HG03066 (cell line): ENCODE results near the gene SOHLH1.

Experiments
- ATAC-seq: cut with Tn5 transposase; IDR thresholded peaks from one replicate; pipeline ENCODE4 v1.9.1; 2021; ENCODE audit warnings: low read depth; ENCODE audit not compliant: unreplicated experiment

Gene SOHLH1

GRCh38 chr9:135699440-135699839, at the start of gene SOHLH1:
Gene SOHLH1, minus strand, starts transcription at chr9:135699481. Its CDS starts 14 bp downstream, at chr9:135699467.
- ATAC-seq: no peak

GRCh38 chr9:135748676-135749075, 49.4 kb upstream of the SOHLH1 start:
- ATAC-seq: no peak

GRCh38 chr9:135747311-135747710, 48.0 kb upstream of the SOHLH1 start:
- ATAC-seq: no peak

GRCh38 chr9:135746565-135746964, 47.3 kb upstream of the SOHLH1 start:
- no peak for ATAC-seq

GRCh38 chr9:135745686-135746324, 46.5 kb upstream of the SOHLH1 start:
- no peak for ATAC-seq

GRCh38 chr9:135745189-135745588, 45.9 kb upstream of the SOHLH1 start:
- no peak for ATAC-seq

- no peak for ATAC-seq
These were observed 45.2 kb upstream of the SOHLH1 start for GRCh38 chr9:135744333-135745070.

GRCh38 chr9:135743546-135744332, 44.5 kb upstream of the SOHLH1 start:
- ATAC-seq: no peak

GRCh38 chr9:135743021-135743420, 43.7 kb upstream of the SOHLH1 start:
- no peak for ATAC-seq

GRCh38 chr9:135741276-135742219, 42.3 kb upstream of the SOHLH1 start:
- ATAC-seq: no peak

GRCh38 chr9:135739271-135740220, 40.3 kb upstream of the SOHLH1 start:
- no peak for ATAC-seq

- no peak for ATAC-seq
These were observed 38.7 kb upstream of the SOHLH1 start for GRCh38 chr9:135737840-135738521.

- no peak for ATAC-seq
These were observed 37.9 kb upstream of the SOHLH1 start for GRCh38 chr9:135736979-135737839.

- ATAC-seq: no peak
These were observed 37.1 kb upstream of the SOHLH1 start for GRCh38 chr9:135736272-135736978.

GRCh38 chr9:135734616-135735144, 35.4 kb upstream of the SOHLH1 start:
- no peak for ATAC-seq

GRCh38 chr9:135732569-135733257, 33.4 kb upstream of the SOHLH1 start:
- ATAC-seq: no peak
